Cardiac muscle cell (in vitro differentiated cells and primary cell): ENCODE data around the gene LIN52. TPM values are rescaled to one million over a fixed set of nuclear protein-coding genes. Genes with fewer than 3 reads are reported as not detected.

Experiments
- DNase-seq, 2 donors: peaks; one replicate each; pipeline versions ENCODE4 v3.0.0 to v3.0.0-alpha.2; 2010 to 2017; ENCODE audit warnings: low read depth in 1 of 2, low spot score in 1 of 2
- H3K27ac ChIP-seq: fragments of 200-600 bp; sonication (generic); 2 replicates; pipeline ENCODE4 v1.5.1; 2016
- H3K27me3 ChIP-seq: fragments of 200-600 bp; sonication (generic); 2 replicates; pipeline ENCODE4 v1.6.0; 2016; ENCODE audit warnings: control low read depth
- H3K36me3 ChIP-seq: fragments of 200-600 bp; sonication (generic); 2 replicates; pipeline ENCODE4 v1.5.1; 2016; ENCODE audit warnings: control low read depth
- H3K4me1 ChIP-seq: fragments of 200-600 bp; sonication (generic); 2 replicates; pipeline ENCODE4 v1.8.1; 2017; ENCODE audit warnings: low read depth, mild to moderate bottlenecking, mixed run types
- H3K4me3 ChIP-seq: fragments of 200-600 bp; sonication (generic); 2 replicates; pipeline ENCODE4 v1.5.1; 2016; ENCODE audit warnings: mild to moderate bottlenecking
- H3K9me3 ChIP-seq: fragments of 200-600 bp; sonication (generic); 2 replicates; pipeline ENCODE4 v1.5.1; 2017; ENCODE audit warnings: low read depth, mild to moderate bottlenecking, control low read depth
- polyA plus RNA-seq: library from polyadenylated mRNA; unstranded; fragments of >200 nt; fragmentation: Nextera tagmentation; extraction: Ambion mirVana; gene quantifications from 2 replicates; pipeline ENCODE4 v1.2.1, GENCODE V29; 2016
- total RNA-seq: library from RNA; depleted of rRNA; stranded (reverse); fragments of >200 nt; gene quantifications from 2 replicates; pipeline ENCODE4 v1.2.3, GENCODE V29; 2016
- TF ChIP-seq, protein P1 (sequence below): IDR thresholded peaks from 2 replicates; pipeline ENCODE4 v1.5.1; 2012; ENCODE audit warnings: low read depth, mild to moderate bottlenecking, low read length

LIN52 gene
- total and polyA plus RNA-seq, 2 experiments from 2014 or later, result 8.1 to 12.6 TPM

DNA sequence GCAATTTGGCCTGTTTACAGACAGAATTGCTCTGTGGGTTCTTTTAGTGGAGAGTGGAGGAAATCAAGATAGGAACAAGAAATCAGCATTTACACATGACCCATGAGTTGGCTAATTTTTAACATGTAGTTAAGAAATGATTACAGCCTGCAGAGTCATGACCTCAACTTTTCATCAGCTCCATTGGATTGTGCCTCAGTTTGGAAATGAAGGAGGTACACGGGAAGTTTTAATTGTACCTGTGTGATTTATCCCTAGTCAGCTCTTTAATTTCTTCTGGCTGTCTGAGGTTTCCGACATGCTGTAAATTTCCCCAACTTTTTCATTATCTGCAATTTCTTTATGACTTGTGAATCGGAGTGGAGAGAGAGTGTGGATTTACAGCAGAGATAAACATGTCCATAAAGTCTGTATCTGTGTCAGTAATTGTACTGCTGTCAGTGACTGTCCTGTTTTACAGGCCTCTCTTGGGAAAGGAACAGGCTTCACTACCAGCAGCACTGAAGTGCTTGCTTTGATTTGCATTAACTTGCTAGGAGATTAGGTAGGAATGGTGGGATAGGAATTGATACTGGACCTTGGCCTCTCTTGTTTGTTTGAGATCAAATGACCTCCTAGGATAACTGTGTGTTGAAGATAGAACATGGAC is 49.2 kb downstream of the LIN52 start:
- TF ChIP-seq, protein P1, sequence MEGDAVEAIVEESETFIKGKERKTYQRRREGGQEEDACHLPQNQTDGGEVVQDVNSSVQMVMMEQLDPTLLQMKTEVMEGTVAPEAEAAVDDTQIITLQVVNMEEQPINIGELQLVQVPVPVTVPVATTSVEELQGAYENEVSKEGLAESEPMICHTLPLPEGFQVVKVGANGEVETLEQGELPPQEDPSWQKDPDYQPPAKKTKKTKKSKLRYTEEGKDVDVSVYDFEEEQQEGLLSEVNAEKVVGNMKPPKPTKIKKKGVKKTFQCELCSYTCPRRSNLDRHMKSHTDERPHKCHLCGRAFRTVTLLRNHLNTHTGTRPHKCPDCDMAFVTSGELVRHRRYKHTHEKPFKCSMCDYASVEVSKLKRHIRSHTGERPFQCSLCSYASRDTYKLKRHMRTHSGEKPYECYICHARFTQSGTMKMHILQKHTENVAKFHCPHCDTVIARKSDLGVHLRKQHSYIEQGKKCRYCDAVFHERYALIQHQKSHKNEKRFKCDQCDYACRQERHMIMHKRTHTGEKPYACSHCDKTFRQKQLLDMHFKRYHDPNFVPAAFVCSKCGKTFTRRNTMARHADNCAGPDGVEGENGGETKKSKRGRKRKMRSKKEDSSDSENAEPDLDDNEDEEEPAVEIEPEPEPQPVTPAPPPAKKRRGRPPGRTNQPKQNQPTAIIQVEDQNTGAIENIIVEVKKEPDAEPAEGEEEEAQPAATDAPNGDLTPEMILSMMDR, result no peak
- Histone ChIP-seq H3K36me3 (no peaks in the 10 kb centered on the region), H3K27ac (peak overlapping the region; percentile 69), H3K4me3 (no peak overlapping the region), H3K27me3 (no peaks in the 10 kb centered on the region), H3K4me1 (peaks cover 24% of the 10 kb centered on the region), H3K9me3 (no peaks in the 10 kb centered on the region)
- DNase-seq, result peak in 1 of 2 donors; percentile 14

DNA sequence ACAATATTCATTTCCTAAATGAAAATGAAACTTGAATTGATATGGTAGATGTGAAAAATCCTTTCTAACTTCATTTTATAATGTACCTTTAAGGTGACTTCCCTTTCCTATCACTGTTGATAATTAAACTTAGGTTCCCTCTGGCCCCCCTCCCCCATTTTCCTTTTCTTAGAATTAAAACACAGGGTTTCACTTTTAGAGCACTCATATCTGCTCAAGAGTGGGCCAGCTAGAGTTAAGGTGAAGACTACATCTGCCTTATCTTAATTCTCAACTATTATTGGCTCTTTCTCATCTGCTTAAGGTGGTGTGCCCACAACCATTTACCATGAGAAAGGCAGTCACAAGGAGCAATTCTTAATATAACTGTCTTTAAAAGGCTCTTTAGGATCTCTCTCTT is 49.7 kb downstream of the LIN52 start:
- no peak for DNase-seq

DNA sequence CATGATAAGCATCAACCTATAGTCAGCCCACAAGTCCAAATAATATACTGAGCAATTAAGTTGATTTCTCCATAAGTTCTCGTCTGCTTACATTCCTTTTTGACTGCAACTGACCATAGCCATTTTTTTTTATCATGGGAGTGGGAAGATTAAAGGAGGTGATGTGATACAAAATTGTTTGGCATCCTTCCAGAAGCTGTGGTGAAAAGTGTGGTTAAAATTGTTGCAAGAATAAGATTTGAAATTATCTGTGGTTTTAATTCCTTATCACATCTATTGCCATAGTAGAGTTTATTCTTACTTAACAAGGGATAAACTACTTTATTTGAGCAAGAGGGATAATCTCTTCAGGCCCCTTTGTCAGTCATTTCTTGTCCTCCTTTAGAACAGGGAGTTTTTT is 50.7 kb downstream of the LIN52 start:
- DNase-seq, result peak in 1 of 2 donors; percentile 92
- H3K9me3 ChIP-seq, result no peaks in the 10 kb centered on the region
- H3K4me3 ChIP-seq, result no peak overlapping the region
- H3K4me1 ChIP-seq, result peaks cover 35% of the 10 kb centered on the region
- no peaks in the 10 kb centered on the region for H3K27me3 ChIP-seq
- no peaks in the 10 kb centered on the region for H3K36me3 ChIP-seq
- H3K27ac ChIP-seq, result no peak overlapping the region
- TF ChIP-seq, protein P1, result no peak

More for the DNA sequence above, 49.7 kb downstream of the LIN52 start:
- TF ChIP-seq, protein P1, result no peak
- H3K27ac ChIP-seq, result peak overlapping the region; percentile 69
- H3K36me3 ChIP-seq, result no peaks in the 10 kb centered on the region
- H3K27me3 ChIP-seq, result no peaks in the 10 kb centered on the region
- H3K4me3 ChIP-seq, result no peak overlapping the region
- H3K4me1 ChIP-seq, result peaks cover 25% of the 10 kb centered on the region
- no peaks in the 10 kb centered on the region for H3K9me3 ChIP-seq

DNA sequence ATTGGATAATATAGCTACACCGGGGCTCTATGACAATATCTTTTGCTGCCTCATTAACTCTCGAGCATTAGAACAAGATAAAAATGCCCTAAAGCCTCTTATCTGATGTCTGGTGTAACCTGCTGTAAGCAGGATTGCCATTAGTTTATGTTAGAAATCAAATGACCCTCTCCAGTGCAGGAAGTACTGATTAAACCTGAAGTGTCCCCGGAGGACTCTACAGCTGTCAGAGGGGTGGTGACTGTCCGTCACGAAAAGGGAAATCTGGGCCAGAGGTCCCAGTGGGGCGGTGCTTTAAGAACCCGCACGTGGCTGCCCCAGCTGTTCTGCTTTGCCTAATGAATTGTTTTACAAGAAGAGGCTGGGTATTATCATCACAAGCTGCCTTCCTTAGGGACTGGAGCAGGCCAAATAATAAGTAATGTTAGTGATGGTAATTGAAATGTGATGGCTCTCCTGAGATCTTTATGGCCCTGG is 55.7 kb downstream of the LIN52 start:
- Histone ChIP-seq H3K4me3 (no peak overlapping the region), H3K27me3 (no peaks in the 10 kb centered on the region), H3K9me3 (no peaks in the 10 kb centered on the region), H3K36me3 (no peaks in the 10 kb centered on the region), H3K27ac (no peak overlapping the region), H3K4me1 (peaks cover 32% of the 10 kb centered on the region)
- peak; percentile 28 to 71 for DNase-seq
- TF ChIP-seq, protein P1, result no peak

DNA sequence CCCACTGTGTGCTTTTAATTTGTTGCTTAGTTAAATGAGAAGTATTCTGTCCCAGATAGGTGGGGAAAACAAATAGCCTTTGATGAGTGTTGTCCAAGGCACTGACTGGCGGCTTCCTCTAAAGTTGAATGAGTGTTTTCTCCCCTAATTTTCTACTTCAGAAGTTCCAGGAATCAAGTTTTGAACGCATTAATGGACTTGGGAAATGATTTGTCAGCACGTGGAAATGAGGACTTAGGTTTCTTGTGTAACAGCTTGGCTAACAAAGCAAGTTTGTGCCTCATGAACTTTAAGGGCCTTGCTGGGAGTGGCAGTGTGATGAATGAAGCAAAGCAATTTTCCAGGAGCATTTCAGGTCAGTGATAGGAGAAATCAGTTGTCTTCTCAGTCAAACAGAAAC is 56.9 kb downstream of the LIN52 start:
- H3K9me3 ChIP-seq, result no peaks in the 10 kb centered on the region
- no peaks in the 10 kb centered on the region for H3K36me3 ChIP-seq
- DNase-seq, result peak in 1 of 2 donors; percentile 58
- no peaks in the 10 kb centered on the region for H3K27me3 ChIP-seq
- TF ChIP-seq, protein P1, result no peak
- H3K4me1 ChIP-seq, result peaks cover 31% of the 10 kb centered on the region
- H3K4me3 ChIP-seq, result no peak overlapping the region
- H3K27ac ChIP-seq, result no peak overlapping the region
